GM19035 (cell line): Measurements from ENCODE around the gene TBC1D9.
A peak's percentile ranks its signal among the peaks of the same experiment; 100 is the strongest.

Experiments
- ATAC-seq: cut with Tn5 transposase; IDR thresholded peaks from one replicate; pipeline ENCODE4 v1.9.1; 2021; ENCODE audit not compliant: unreplicated experiment

The TBC1D9 gene

GRCh38 chr4:140626661-140627376, 129.4 kb downstream of the TBC1D9 start:
- ATAC-seq = no peak

- ATAC-seq = no peak
These were observed 133.7 kb downstream of the TBC1D9 start for GRCh38 chr4:140622333-140622958.

- no peak for ATAC-seq
These were observed 135.0 kb downstream of the TBC1D9 start for GRCh38 chr4:140621161-140621560.

GRCh38 chr4:140617499-140618248, 138.5 kb downstream of the TBC1D9 start:
- ATAC-seq = no peak

GRCh38 chr4:140615451-140615850, 140.7 kb downstream of the TBC1D9 start:
- ATAC-seq = no peak

GRCh38 chr4:140612357-140612756, 143.8 kb downstream of the TBC1D9 start:
- ATAC-seq = no peak

GRCh38 chr4:140611854-140612253, 144.3 kb downstream of the TBC1D9 start:
- ATAC-seq = no peak

GRCh38 chr4:140609548-140610425, 146.4 kb downstream of the TBC1D9 start:
- ATAC-seq = peak; percentile 83

- ATAC-seq = no peak
These were observed 148.3 kb downstream of the TBC1D9 start for GRCh38 chr4:140607852-140608251.

GRCh38 chr4:140604544-140604943, 151.6 kb downstream of the TBC1D9 start:
- no peak for ATAC-seq

- ATAC-seq = no peak
These were observed 152.9 kb downstream of the TBC1D9 start for GRCh38 chr4:140603286-140603685.

GRCh38 chr4:140602714-140603113, 153.5 kb downstream of the TBC1D9 start:
- ATAC-seq = no peak

GRCh38 chr4:140600408-140600807, 155.8 kb downstream of the TBC1D9 start:
- no peak for ATAC-seq

- ATAC-seq = no peak
These were observed 161.1 kb downstream of the TBC1D9 start for GRCh38 chr4:140595065-140595464.

GRCh38 chr4:140584439-140584838, 171.7 kb downstream of the TBC1D9 start:
- ATAC-seq = no peak

- no peak for ATAC-seq
These were observed 175.1 kb downstream of the TBC1D9 start for GRCh38 chr4:140581078-140581477.

- ATAC-seq = no peak
These were observed 176.9 kb downstream of the TBC1D9 start for GRCh38 chr4:140579278-140579677.

- no peak for ATAC-seq
These were observed 180.7 kb downstream of the TBC1D9 start for GRCh38 chr4:140575489-140575888.

GRCh38 chr4:140571620-140572019, 184.6 kb downstream of the TBC1D9 start:
- no peak for ATAC-seq
